ENCODE measurements around the gene USP44.

USP44 gene

DNA sequence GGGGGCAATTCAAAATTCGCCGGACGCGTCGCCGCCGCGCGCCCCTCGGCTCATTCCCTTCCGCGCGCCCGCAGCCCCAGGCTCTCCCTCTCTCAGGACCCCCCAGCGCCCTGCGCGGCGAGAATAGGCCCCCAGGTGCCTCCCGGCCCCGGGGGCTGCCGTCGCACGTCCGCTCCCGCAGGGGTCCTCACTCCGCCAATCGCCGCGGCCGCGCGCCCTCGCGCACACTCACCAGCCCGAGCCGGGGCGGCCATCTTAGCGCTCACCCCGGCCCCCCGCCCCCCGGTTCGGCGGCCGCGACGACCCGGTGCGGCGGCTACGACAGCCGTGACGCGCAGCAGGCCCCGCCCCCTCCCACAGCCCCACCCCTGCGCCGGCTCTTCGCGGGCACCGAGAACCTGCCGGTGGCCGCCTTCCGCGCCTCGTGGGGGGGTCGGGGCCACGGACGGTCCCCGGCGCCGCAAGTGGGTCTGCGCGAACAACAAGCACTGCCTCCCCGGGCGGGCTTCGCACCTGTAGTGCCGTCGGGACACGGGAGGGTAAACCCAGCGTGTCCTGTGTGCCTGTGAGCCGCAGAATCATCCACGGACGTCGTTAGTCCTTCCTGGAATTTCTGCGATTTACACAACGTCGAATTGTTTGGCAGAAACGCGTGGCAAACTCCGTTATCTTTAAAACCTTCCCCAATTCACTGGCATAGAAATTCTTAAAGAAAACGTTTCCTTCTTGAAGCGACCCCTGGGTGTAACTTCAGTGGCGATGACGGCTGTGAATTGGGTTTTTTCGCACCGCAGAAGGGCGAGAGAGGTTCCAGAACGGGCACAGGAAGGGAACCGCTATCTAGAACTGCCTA lies 2.5 kb downstream of the USP44 start:
- FAIRE-seq = no peak
- no peak for DNase-seq (ENCODE audit: low spot score)

- DNase-seq (ENCODE audit: low spot score) (no peak), FAIRE-seq (no peak)
Observed at GRCh38 chr12:95548056-95548538, 3.2 kb downstream of the USP44 start.

- FAIRE-seq (no peak), DNase-seq (ENCODE audit: low spot score) (no peak)
Observed at GRCh38 chr12:95547522-95548055, 3.7 kb downstream of the USP44 start.

- DNase-seq (ENCODE audit: low spot score) (no peak), FAIRE-seq (no peak)
Observed at GRCh38 chr12:95546491-95546813, 4.8 kb downstream of the USP44 start.

GRCh38 chr12:95545731-95546490 lies 5.4 kb downstream of the USP44 start:
- DNase-seq (ENCODE audit: low spot score) (no peak), FAIRE-seq (no peak)

DNA sequence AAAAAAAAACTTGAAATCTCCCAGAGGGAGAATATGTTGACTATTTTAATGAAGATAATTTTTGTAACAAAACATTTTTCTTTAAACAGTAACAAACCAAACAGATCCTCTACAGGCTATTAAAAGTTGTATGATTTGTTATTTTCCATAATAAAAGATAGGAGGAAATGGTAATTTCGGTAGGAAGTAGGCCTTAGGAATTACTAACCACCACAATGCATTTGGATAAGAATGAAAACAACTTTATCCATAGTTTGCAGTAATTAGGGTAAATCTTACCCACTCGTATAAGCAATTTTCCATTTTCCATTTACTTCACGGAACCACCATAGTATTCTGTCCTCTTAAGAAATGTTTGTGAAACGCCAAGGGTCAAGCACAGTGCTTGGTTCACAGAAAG lies 6.0 kb downstream of the USP44 start:
- DNase-seq (ENCODE audit: low spot score) (no peak), FAIRE-seq (no peak)

DNA sequence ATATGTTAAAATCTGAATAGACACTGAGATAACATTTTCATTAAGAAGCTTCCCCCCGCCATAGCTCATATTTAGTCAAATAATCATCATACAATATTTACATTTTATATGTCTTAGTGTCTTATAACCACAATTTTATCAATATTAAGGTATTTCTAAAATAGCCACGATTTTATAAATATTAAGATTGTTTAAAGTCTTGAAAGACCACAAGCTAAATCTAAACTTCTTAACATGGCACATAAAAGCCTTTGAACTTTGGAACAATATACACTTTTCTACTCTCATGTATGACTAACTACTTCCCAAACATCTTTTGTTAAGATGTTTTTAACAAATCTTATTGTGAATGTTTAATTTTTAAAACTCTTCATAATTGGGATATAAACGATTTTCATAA lies 6.5 kb downstream of the USP44 start:
- DNase-seq (ENCODE audit: low spot score) (no peak), FAIRE-seq (no peak)

- no peak for DNase-seq (ENCODE audit: low spot score)
- FAIRE-seq = no peak
Observed at GRCh38 chr12:95543305-95543704, 8.0 kb downstream of the USP44 start.

DNA sequence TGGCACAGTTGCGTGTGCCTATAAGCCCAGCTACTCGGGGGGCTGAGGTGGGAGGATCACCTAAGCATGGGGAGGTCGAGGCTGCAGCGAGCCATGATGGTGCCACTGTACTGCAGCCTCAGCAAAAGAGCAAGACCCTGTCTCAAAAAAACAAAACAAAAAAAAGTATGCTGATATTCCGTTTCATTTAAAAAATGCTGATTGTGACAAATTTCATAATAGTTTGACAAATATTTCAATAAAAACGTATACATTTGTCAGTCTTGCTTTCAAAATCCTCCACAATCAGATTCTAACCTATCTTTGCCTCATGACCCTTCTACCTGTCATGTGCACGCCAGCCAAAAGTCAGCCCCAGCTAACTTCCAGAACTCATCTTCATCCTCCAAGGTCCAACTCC lies 9.8 kb downstream of the USP44 start:
- DNase-seq (ENCODE audit: low spot score) = no peak
- no peak for FAIRE-seq

DNA sequence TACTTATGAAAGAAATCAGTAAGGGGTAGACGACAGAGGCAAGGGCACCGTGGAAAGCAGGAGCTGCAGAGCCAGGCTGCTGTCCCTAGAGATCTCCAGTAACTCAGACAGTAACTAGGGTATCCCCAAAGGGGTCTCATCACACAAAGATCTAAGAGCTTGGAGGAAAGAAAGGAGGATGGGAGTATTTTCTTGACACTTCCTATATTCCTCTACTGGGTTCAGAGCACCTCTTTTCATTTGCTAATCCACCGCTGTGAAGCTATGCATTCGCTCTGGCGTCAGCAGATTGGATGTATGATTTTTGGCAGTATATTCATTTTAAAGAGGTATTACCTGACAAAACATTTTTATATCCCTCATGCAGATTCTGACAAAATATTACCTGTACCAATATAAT lies 12.6 kb downstream of the USP44 start:
- DNase-seq (ENCODE audit: low spot score) = no peak
- FAIRE-seq = no peak

DNA sequence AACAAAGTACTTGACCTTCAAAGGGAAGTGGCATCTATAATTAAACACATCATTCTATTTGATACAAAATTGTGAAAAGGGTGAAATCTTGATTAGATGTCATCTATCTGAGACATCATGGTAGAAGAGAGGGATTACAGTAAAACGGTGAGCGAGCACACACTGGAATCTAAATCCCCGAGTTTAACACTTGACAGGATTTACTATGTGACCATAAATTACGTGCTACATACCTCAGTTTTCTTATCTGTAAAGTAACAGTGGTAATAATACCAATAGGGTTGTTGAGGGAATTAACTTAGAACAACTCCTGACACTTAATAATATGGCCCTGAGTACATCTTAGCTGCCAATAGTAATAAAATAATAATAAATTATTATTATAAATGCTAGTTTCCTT lies 13.3 kb downstream of the USP44 start:
- FAIRE-seq (no peak), DNase-seq (ENCODE audit: low spot score) (no peak)

DNA sequence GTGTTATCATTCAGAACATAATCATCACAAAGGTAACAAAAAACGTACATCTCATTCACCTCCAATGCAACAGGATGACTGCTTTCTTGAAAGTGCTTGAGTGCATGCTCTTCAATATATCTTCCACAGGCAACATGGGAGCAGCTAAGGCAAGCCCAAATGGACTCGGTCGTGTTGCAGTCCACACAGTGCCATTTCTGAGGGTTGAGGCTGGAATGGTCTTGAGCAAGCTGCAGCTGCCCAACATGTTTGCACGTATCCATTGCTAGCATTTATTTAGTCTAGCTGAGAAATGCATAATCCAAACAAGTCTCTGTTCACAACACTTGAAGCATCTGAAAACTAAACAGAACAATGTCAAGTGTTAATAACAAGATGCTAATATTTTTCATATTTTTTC lies 17.3 kb downstream of the USP44 start:
- FAIRE-seq (no peak), DNase-seq (ENCODE audit: low spot score) (no peak)

DNA sequence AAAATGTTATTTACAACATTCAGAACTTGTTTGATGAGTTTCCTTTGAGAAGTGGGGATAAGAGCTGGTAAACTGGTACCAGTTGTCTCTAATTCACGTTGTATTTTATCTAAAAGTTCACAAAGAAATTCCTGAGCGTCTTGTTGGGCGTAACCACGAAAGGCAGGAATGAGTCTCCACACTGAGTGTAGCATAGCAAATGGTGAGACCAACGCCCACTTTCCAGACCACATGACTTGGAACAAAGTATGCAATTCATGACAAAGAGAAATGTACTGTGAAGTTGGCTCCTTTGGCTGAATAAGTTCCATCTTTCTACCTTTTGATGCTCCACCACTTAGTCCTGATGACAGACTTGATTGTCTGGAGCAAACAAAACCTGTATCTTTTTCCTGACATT lies 18.4 kb downstream of the USP44 start:
- FAIRE-seq (no peak), DNase-seq (ENCODE audit: low spot score) (no peak)

GRCh38 chr12:95529693-95530225 lies 21.5 kb downstream of the USP44 start:
- DNase-seq (ENCODE audit: low spot score) = no peak
- FAIRE-seq = no peak

GRCh38 chr12:95528431-95528830 lies 22.8 kb downstream of the USP44 start:
- FAIRE-seq (no peak), DNase-seq (ENCODE audit: low spot score) (no peak)

DNA sequence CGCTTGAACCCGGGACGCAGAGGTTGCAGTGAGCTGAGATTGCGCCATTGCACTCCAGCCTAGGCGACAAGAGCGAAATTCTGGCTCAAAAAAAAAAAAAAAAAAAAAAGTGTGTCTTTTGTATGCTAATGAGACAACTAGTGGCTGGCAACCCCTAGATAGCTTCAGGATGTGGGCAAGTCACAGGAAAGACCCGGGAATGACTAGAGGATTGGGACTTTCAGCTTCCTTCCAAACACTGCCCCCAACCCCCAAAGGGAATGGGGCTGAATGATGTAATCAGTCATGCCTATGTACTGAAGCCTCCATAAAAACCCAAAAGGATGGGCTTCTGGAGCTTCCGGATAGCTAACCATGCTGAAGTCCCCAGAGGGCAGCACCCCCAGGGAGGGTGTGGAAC lies 28.6 kb downstream of the USP44 start:
- FAIRE-seq = no peak
- no peak for DNase-seq (ENCODE audit: low spot score)

DNA sequence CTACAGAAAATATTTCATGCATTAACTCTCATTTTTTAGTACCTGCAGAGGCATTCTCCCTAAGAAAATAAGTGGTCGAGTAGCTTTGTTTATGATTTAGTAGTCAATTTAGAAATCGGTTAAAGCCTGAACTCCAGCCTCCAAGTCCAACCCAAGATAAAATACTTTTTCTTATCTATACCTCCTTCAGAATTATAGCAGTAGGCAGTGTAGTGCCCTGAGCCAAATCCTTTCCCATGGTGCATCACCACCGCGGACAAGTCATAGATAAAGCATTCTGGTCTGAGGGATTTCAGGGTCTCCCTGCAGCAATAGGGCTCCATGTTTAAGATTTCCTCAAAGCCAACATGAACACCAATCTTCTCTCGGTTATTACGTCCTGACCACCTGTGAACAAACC lies 30.5 kb downstream of the USP44 start:
- FAIRE-seq (no peak), DNase-seq (ENCODE audit: low spot score) (no peak)

GRCh38 chr12:95518944-95519343 lies 32.3 kb downstream of the USP44 start:
- DNase-seq (ENCODE audit: low spot score) (no peak), FAIRE-seq (no peak)

DNA sequence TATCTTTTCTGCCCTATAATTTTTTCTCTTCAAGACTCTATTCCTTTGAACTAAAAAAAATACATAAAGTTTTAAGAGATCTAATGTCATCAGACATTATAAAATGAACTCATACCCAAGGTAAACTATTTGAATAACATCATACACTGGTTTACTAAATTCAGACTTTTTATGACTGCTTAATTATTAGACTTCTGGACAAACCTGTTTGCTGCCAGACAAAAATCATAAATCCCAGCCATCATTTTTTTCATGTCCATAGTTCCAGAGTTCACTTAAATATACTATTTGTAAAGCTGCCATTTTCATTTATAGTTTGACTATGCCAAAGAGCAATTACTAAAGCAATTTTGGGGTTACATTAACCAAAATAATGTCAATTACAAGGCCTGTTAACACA lies 34.0 kb downstream of the USP44 start:
- DNase-seq (ENCODE audit: low spot score) (no peak), FAIRE-seq (no peak)

DNA sequence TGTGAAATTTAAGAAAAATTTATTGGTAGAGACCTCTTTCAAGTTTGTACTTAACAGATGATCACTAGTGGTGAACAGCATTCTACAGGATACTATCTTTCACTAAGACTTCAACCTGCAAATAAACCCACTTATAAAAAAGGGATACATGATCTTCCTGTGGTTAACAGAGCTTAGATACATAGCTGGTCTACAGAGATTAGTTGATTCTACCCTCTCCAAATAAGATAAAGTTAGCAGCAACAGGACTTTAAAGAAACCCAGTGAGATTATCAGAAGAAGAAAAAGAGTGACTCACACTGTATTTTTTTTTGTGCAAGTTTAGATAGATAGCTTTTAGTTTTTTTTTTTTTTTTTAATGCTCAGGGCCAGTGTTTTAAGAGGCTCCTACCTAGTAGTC lies 34.5 kb downstream of the USP44 start:
- FAIRE-seq (no peak), DNase-seq (ENCODE audit: low spot score) (no peak)

- FAIRE-seq = no peak
- DNase-seq (ENCODE audit: low spot score) = no peak
Observed at GRCh38 chr12:95515197-95515596, 36.1 kb downstream of the USP44 start.

DNA sequence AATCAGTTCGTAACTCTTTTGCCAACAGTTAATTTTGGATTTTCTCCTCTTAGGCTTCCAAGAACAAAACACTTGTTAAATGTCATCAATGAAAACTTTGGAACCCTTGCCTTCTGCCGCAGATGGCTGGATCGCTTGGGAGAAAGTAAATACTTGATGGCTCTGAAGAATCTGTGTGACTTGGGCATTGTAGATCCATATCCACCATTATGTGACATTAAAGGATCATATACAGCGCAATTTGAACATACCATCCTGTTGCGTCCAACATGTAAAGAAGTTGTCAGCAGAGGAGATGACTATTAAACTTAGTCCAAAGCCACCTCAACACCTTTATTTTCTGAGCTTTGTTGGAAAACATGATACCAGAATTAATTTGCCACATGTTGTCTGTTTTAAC lies 37.7 kb downstream of the USP44 start:
- DNase-seq (ENCODE audit: low spot score) = no peak
- FAIRE-seq = no peak
